HFFc6 (cell line): ENCODE results near the gene ZC3HAV1. TPM values are rescaled to one million over a fixed set of nuclear protein-coding genes. Genes with fewer than 3 reads are reported as not detected.

Source experiments
- DNase-seq: peaks from one replicate; pipeline ENCODE4 v3.0.0-alpha.2; 2018
- H3K27ac Mint-ChIP-seq: 2 replicates; pipeline ENCODE4 v1.8.0; 2020; ENCODE audit warnings: mild to moderate bottlenecking, mixed read lengths
- H3K27me3 Mint-ChIP-seq: 2 replicates; pipeline ENCODE4 v1.8.0; 2021; ENCODE audit warnings: mild to moderate bottlenecking, moderate library complexity, mixed read lengths; ENCODE audit not compliant: insufficient read depth
- H3K36me3 Mint-ChIP-seq: 2 replicates; pipeline ENCODE4 v1.8.0; 2021; ENCODE audit warnings: low read depth, mixed read lengths
- H3K4me1 Mint-ChIP-seq: 2 replicates; pipeline ENCODE4 v1.8.0; 2020; ENCODE audit warnings: low read depth, mixed read lengths
- H3K4me3 Mint-ChIP-seq: 2 replicates; pipeline ENCODE4 v1.8.0; 2020; ENCODE audit warnings: mild to moderate bottlenecking, moderate library complexity, mixed read lengths
- H3K9me3 Mint-ChIP-seq: 2 replicates; pipeline ENCODE4 v1.8.0; 2020; ENCODE audit warnings: mild to moderate bottlenecking, mixed read lengths
- CTCF ChIP-seq: fragments of 200-600 bp; sonication (generic); IDR thresholded peaks from 2 replicates; pipeline ENCODE4 v1.5.0; 2021; ENCODE audit warnings: antibody characterized with exemption, mild to moderate bottlenecking
- total RNA-seq, 6 experiments: library from RNA; stranded (reverse); fragmentation: NEBNext Ultra II Directional; extraction: Animal tissue kit (Norgen Biotek cat#: 25700); gene quantifications; 2 replicates in 1 of 6; 3 replicates in 5 of 6; pipeline ENCODE4 v1.2.3, GENCODE V29; 2021

Gene ZC3HAV1
- total RNA-seq, 6 experiments from 2014 or later, result 29.4 to 36.1 (median 33.1) TPM

DNA sequence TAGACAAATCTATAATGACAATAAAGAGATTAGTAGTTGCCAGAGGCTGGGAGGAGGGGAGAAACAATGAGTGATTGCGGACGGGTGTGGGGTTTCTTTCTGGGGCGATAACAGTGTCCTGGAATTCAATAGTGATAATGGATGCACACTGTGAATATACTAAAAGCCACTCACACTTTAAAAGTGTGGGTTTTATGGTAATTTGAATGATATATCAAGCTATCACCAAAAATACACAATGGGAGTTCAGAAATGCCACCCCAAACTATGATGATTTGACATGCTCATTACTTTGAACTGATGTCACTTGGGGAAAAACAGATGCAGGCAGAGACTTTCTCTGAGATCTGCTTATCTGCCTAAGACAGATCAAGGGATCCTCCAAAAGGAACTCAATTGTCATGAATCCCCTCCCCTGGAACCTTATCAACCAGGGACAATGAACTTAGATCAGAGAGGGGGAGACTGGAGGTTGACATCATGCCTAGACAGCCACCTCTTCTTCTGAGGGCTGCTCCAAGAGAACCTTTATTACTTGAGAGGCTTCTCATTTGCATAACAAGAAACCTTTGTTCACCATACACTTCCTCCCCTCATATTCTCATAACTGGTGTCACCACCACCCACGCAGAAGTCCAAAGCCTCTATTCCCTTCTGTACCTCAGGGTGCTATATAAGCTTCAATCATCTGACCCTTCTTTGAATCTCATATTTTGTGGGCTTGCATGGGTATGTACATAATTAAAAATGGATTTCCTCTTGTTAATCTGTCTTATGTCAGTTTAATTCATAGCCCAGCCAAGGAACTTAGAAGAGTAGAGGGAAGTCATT, 14.8 kb upstream of the ZC3HAV1 start:
- H3K4me1 Mint-ChIP-seq, result no peaks in the 10 kb centered on the region
- H3K27ac Mint-ChIP-seq, result no peak overlapping the region
- no peaks in the 10 kb centered on the region for H3K36me3 Mint-ChIP-seq
- no peak overlapping the region for H3K4me3 Mint-ChIP-seq
- peaks cover 43% of the 10 kb centered on the region for H3K27me3 Mint-ChIP-seq
- DNase-seq, result no peak
- no peak for TF ChIP-seq CTCF
- no peaks in the 10 kb centered on the region for H3K9me3 Mint-ChIP-seq

- DNase-seq, result no peak
- no peak overlapping the region for H3K4me3 Mint-ChIP-seq
- peaks cover 12% of the 10 kb centered on the region for H3K27me3 Mint-ChIP-seq
These were observed 9.9 kb upstream of the ZC3HAV1 start for GRCh38 chr7:139119486-139119849.

GRCh38 chr7:139118805-139119485, 9.4 kb upstream of the ZC3HAV1 start:
- no peak for DNase-seq
- no peaks in the 10 kb centered on the region for H3K9me3 Mint-ChIP-seq
- peaks cover 10% of the 10 kb centered on the region for H3K27me3 Mint-ChIP-seq
- H3K4me1 Mint-ChIP-seq, result peaks cover 12% of the 10 kb centered on the region
- H3K4me3 Mint-ChIP-seq, result no peak overlapping the region
- no peak for TF ChIP-seq CTCF
- H3K36me3 Mint-ChIP-seq, result no peaks in the 10 kb centered on the region
- no peak overlapping the region for H3K27ac Mint-ChIP-seq

More at GRCh38 chr7:139119486-139119849, 9.9 kb upstream of the ZC3HAV1 start:
- Mint-ChIP-seq H3K9me3 (no peaks in the 10 kb centered on the region), H3K27ac (no peak overlapping the region), H3K36me3 (no peaks in the 10 kb centered on the region), H3K4me1 (peaks cover 12% of the 10 kb centered on the region)
- no peak for TF ChIP-seq CTCF

DNA sequence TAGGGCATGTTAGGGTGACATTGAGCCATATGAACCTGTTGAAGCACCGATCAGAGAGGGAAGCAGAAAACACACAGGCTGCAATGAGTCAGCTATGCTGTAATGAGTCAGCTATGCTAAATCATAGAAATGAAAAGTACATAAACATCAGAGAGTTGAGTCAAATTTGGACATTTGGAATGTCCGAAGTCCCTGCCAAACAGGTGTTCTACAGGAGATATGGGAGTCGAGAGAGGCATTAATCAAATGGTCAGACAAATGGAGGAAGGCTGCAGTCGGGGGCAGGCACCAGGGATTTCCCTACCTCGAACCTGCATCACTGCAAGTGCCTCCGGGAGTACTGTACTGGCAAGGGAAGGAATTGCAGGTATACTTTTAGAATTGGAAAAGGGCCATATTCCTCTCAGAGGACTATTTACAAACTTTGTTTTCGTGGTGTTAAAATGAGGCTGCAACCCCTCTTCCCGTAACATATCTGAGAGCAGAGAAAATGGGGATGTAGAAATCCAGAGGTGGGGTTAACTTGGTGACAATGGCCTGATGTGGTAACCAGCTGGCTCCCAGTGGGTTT, 8.8 kb upstream of the ZC3HAV1 start:
- Mint-ChIP-seq H3K27ac (no peak overlapping the region), H3K36me3 (no peaks in the 10 kb centered on the region), H3K4me3 (peak overlapping the region; percentile 11; the same call in 1 of the 2 replicates), H3K27me3 (peaks cover 7% of the 10 kb centered on the region), H3K9me3 (no peaks in the 10 kb centered on the region), H3K4me1 (peaks cover 12% of the 10 kb centered on the region)
- TF ChIP-seq CTCF, result no peak
- DNase-seq, result peak; percentile 31

DNA sequence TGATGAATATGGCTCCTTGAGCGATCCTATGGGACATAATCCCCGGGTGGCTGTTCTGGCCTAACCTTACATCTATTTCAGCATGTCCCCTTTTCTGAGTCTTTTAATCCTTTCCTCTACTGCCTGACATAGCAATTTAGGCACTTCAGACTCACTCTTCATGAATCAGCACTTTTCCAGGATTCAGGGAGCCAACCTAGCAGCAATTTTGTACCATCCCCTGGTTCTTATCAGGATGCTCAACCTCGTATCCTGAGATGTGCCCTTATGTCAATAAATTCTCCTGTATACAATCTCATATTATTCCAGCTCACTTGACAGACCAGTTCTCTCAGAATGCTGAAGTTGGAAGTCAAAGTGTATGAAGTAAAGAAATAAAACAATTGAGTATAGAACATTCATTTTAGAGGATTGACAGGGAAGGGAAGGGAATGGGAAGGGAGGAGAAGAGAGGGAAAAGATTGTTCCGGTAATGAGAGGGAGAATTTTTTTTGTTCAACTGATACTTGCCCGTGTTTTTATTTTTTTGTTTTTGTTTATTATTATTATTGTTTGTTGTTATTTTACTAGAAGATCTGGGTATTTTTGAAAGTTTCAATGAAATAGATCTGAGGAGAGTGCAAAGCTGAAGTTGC, 8.2 kb upstream of the ZC3HAV1 start:
- Mint-ChIP-seq H3K9me3 (no peaks in the 10 kb centered on the region), H3K36me3 (no peaks in the 10 kb centered on the region), H3K27me3 (peaks cover 7% of the 10 kb centered on the region), H3K4me3 (peak overlapping the region; percentile 11; the same call in 1 of the 2 replicates), H3K27ac (no peak overlapping the region), H3K4me1 (peaks cover 12% of the 10 kb centered on the region)
- TF ChIP-seq CTCF, result no peak
- DNase-seq, result no peak
